Neural cell (in vitro differentiated cells): ENCODE measurements around the gene NDEL1. TPM values are rescaled to one million over a fixed set of nuclear protein-coding genes. Genes with fewer than 3 reads are reported as not detected.

ENCODE experiments used
- H2AFZ ChIP-seq: fragments of 200-600, 300-800 bp; sonication (generic), shearing (Covaris generic); 2 replicates; pipeline ENCODE4 v1.6.0; 2014; ENCODE audit warnings: low read depth, mild to moderate bottlenecking, antibody characterized with exemption, low read length, moderate library complexity
- H3F3A ChIP-seq: fragments of 200-600 bp; shearing (Covaris generic); 2 replicates; pipeline ENCODE4 v1.6.1; 2016; ENCODE audit warnings: mild to moderate bottlenecking, moderate library complexity, mixed read lengths, antibody characterized with exemption, low read length; ENCODE audit not compliant: insufficient read depth, poor library complexity, severe bottlenecking
- H3K27ac ChIP-seq: fragments of 200-600, 300-800 bp; sonication (generic), shearing (Covaris generic); 2 replicates; pipeline ENCODE4 v1.5.1; 2014; ENCODE audit warnings: mild to moderate bottlenecking, low read length, moderate library complexity
- H3K27me3 ChIP-seq: fragments of 300-800, 200-600 bp; sonication (generic), shearing (Covaris generic); 2 replicates; pipeline ENCODE4 v1.6.0; 2014; ENCODE audit warnings: mild to moderate bottlenecking, low read depth, low read length, moderate library complexity; ENCODE audit not compliant: insufficient read depth
- H3K36me3 ChIP-seq: fragments of 300-800, 200-600 bp; sonication (generic), shearing (Covaris generic); 2 replicates; pipeline ENCODE4 v1.5.1; 2014; ENCODE audit warnings: mild to moderate bottlenecking, antibody characterized with exemption, low read length, moderate library complexity; ENCODE audit not compliant: insufficient read depth
- H3K4me2 ChIP-seq: fragments of 300-800, 200-600 bp; sonication (generic), shearing (Covaris generic); 2 replicates; pipeline ENCODE4 v1.6.0; 2014; ENCODE audit warnings: mild to moderate bottlenecking, low read length
- H3K4me3 ChIP-seq: fragments of 300-800, 200-600 bp; sonication (generic), shearing (Covaris generic); 2 replicates; pipeline ENCODE4 v1.5.1; 2014; ENCODE audit warnings: mild to moderate bottlenecking, low read length, moderate library complexity
- H3K79me2 ChIP-seq: fragments of 200-600 bp; shearing (Covaris generic); replicated peaks from 2 replicates; pipeline ENCODE4 v1.6.0; 2014; ENCODE audit warnings: mild to moderate bottlenecking, low read length, moderate library complexity; ENCODE audit not compliant: insufficient read depth
- H3K9ac ChIP-seq: fragments of 300-800, 200-600 bp; sonication (generic), shearing (Covaris generic); 2 replicates; pipeline ENCODE4 v1.6.1; 2016; ENCODE audit warnings: mild to moderate bottlenecking, low read length, mixed read lengths
- H3K9me2 ChIP-seq: fragments of 200-600 bp; shearing (Covaris generic); 2 replicates; pipeline ENCODE4 v1.6.1; 2016; ENCODE audit warnings: mild to moderate bottlenecking, low read length, mixed read lengths; ENCODE audit not compliant: insufficient read depth
- H3K9me3 ChIP-seq: fragments of 200-600, 300-800 bp; sonication (generic), shearing (Covaris generic); 2 replicates; pipeline ENCODE4 v1.6.1; 2016; ENCODE audit warnings: mild to moderate bottlenecking, mixed run types, low read length, moderate library complexity, mixed read lengths
- H4K20me1 ChIP-seq: fragments of 200-600 bp; shearing (Covaris generic); 2 replicates; pipeline ENCODE4 v1.6.1; 2016; ENCODE audit warnings: mild to moderate bottlenecking, mixed run types; ENCODE audit not compliant: insufficient read depth
- CTCF ChIP-seq: fragments of 450-650 bp; IDR thresholded peaks from 2 replicates; pipeline ENCODE4 v1.5.1; 2014; ENCODE audit warnings: antibody characterized with exemption, mild to moderate bottlenecking, moderate library complexity; ENCODE audit not compliant: poor library complexity, severe bottlenecking
- EP300 ChIP-seq: fragments of 450-650 bp; conservative IDR thresholded peaks from 2 replicates; pipeline ENCODE4 v1.6.1; 2014; ENCODE audit warnings: antibody characterized with exemption, mild to moderate bottlenecking, moderate library complexity; ENCODE audit not compliant: poor library complexity, severe bottlenecking
- EZH2 ChIP-seq: fragments of 200-600, 300-800 bp; shearing (Covaris generic), sonication (generic); IDR thresholded peaks from 2 replicates; pipeline ENCODE4 v1.6.1; 2014; ENCODE audit warnings: antibody characterized with exemption, low read length, borderline replicate concordance, mild to moderate bottlenecking; ENCODE audit not compliant: insufficient read depth, poor library complexity, severe bottlenecking
- MXI1 ChIP-seq: fragments of 450-650 bp; conservative IDR thresholded peaks from 2 replicates; pipeline ENCODE4 v1.6.1; 2014; ENCODE audit warnings: antibody characterized with exemption, mild to moderate bottlenecking; ENCODE audit not compliant: poor library complexity, severe bottlenecking
- POLR2AphosphoS5 ChIP-seq: IDR thresholded peaks from 2 replicates; pipeline ENCODE4 v1.6.1; 2012
- RAD21 ChIP-seq: fragments of 450-650 bp; conservative IDR thresholded peaks from 2 replicates; pipeline ENCODE4 v1.6.1; 2014; ENCODE audit warnings: antibody characterized with exemption, mild to moderate bottlenecking, moderate library complexity
- REST ChIP-seq: IDR thresholded peaks from 2 replicates; pipeline ENCODE4 v1.6.1; 2012; ENCODE audit warnings: borderline replicate concordance
- SMC3 ChIP-seq: fragments of 450-650 bp; conservative IDR thresholded peaks from 2 replicates; pipeline ENCODE4 v1.6.1; 2014; ENCODE audit warnings: antibody characterized with exemption, mild to moderate bottlenecking, moderate library complexity; ENCODE audit not compliant: poor library complexity
- TAF1 ChIP-seq: IDR thresholded peaks from 2 replicates; pipeline ENCODE4 v1.6.1; 2012; ENCODE audit warnings: low read depth
- polyA plus RNA-seq: library from polyadenylated mRNA; depleted of rRNA; stranded (reverse); fragments of >200 nt; gene quantifications from 2 replicates; pipeline ENCODE4 v1.2.3, GENCODE V29; 2014

The NDEL1 gene
- polyA plus RNA-seq, 1 donor from 2014 or later, result 25.7 TPM

- no peaks in the 10 kb centered on the region for H3F3A ChIP-seq
- H3K79me2 ChIP-seq, result no peaks in the 10 kb centered on the region
- H3K4me2 ChIP-seq, result no peak overlapping the region
- TF ChIP-seq REST, result no peak
- TF ChIP-seq EZH2, result no peak
- no peak for TF ChIP-seq MXI1
- no peak for TF ChIP-seq RAD21
- TF ChIP-seq EP300, result no peak
- no peak for TF ChIP-seq TAF1
- TF ChIP-seq POLR2AphosphoS5, result no peak
- TF ChIP-seq SMC3, result no peak
- no peak for TF ChIP-seq CTCF
- no peak overlapping the region for H3K27ac ChIP-seq
- H3K4me3 ChIP-seq, result no peak overlapping the region
- no peaks in the 10 kb centered on the region for H4K20me1 ChIP-seq
- H3K9ac ChIP-seq, result no peak overlapping the region
- H3K9me2 ChIP-seq, result no peaks in the 10 kb centered on the region
- no peak overlapping the region for H2AFZ ChIP-seq
- H3K36me3 ChIP-seq, result no peaks in the 10 kb centered on the region
- H3K27me3 ChIP-seq, result no peaks in the 10 kb centered on the region
- no peaks in the 10 kb centered on the region for H3K9me3 ChIP-seq
Observed at GRCh38 chr17:8426802-8427201, 8.9 kb upstream of the NDEL1 start.

GRCh38 chr17:8430966-8431365 is 4.7 kb upstream of the NDEL1 start:
- no peak overlapping the region for H3K4me3 ChIP-seq
- H3K27me3 ChIP-seq, result no peaks in the 10 kb centered on the region
- TF ChIP-seq REST, result no peak
- TF ChIP-seq SMC3, result no peak
- TF ChIP-seq CTCF, result no peak
- TF ChIP-seq EZH2, result no peak
- no peak for TF ChIP-seq EP300
- TF ChIP-seq POLR2AphosphoS5, result no peak
- no peak for TF ChIP-seq RAD21
- no peak for TF ChIP-seq TAF1
- no peak for TF ChIP-seq MXI1
- H3F3A ChIP-seq, result peaks cover 3% of the 10 kb centered on the region
- no peaks in the 10 kb centered on the region for H3K9me3 ChIP-seq
- H3K9ac ChIP-seq, result no peak overlapping the region
- H4K20me1 ChIP-seq, result no peaks in the 10 kb centered on the region
- H2AFZ ChIP-seq, result no peak overlapping the region
- H3K27ac ChIP-seq, result no peak overlapping the region
- no peak overlapping the region for H3K4me2 ChIP-seq
- H3K9me2 ChIP-seq, result no peaks in the 10 kb centered on the region
- no peaks in the 10 kb centered on the region for H3K79me2 ChIP-seq
- H3K36me3 ChIP-seq, result no peaks in the 10 kb centered on the region
